ENCODE results near the gene RASA3.

DNA sequence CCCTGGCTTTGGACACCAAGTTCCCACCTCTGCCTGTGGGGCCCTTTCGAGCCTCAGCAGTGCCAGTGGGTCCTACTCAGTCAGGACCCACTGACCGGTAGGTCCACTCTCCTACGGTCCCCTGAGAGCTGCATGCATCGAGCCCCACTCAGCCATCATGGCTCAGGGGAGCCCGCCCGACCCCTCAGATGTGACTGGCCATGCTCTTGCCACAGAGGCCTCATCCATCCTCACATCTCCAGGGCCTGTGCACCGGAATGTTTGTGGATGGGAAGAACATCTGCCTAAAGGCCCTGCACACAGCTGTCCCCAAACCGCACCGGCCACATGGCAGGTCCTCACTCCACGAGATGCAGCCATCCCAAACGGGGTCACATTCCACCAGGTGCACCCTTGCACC is 105.9 kb downstream of the RASA3 start:
- TF ChIP-seq, protein P1, sequence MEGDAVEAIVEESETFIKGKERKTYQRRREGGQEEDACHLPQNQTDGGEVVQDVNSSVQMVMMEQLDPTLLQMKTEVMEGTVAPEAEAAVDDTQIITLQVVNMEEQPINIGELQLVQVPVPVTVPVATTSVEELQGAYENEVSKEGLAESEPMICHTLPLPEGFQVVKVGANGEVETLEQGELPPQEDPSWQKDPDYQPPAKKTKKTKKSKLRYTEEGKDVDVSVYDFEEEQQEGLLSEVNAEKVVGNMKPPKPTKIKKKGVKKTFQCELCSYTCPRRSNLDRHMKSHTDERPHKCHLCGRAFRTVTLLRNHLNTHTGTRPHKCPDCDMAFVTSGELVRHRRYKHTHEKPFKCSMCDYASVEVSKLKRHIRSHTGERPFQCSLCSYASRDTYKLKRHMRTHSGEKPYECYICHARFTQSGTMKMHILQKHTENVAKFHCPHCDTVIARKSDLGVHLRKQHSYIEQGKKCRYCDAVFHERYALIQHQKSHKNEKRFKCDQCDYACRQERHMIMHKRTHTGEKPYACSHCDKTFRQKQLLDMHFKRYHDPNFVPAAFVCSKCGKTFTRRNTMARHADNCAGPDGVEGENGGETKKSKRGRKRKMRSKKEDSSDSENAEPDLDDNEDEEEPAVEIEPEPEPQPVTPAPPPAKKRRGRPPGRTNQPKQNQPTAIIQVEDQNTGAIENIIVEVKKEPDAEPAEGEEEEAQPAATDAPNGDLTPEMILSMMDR (IDR thresholded peaks at IDR 0.05): no peak
- TF ChIP-seq POLR2AphosphoS5 (IDR thresholded peaks at IDR 0.05) (no peak), POLR2A (IDR thresholded peaks at IDR 0.05) (no peak)
